DMS53 (cell line): Measurements from ENCODE around the gene WDFY4.
A peak's percentile ranks its signal among the peaks of the same experiment; 100 is the strongest.

Experiments
- DNase-seq: peaks from one replicate; lab custom pipeline; 2025; lab: John Stamatoyannopoulos, UW

WDFY4 gene

DNA sequence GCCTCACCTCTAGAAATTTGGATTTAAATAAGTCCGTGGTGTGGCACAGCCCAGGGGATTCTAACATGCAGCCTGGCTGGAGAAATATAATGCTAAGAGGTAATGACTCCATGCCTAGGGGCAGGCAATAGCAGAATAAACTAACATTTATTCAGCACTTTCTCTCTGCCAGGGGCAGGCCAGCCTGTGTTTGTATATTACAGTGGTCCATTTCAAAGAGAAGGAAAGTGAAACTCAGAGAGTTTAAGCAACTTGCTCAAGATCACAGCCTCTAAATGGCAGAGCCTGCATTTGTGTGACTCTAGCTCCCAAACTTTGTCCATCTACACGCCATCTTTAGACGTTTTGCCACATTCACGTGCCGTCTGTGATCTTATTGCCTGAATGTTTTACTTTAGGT, 261.7 kb downstream of the WDFY4 start:
- no peak for DNase-seq

DNA sequence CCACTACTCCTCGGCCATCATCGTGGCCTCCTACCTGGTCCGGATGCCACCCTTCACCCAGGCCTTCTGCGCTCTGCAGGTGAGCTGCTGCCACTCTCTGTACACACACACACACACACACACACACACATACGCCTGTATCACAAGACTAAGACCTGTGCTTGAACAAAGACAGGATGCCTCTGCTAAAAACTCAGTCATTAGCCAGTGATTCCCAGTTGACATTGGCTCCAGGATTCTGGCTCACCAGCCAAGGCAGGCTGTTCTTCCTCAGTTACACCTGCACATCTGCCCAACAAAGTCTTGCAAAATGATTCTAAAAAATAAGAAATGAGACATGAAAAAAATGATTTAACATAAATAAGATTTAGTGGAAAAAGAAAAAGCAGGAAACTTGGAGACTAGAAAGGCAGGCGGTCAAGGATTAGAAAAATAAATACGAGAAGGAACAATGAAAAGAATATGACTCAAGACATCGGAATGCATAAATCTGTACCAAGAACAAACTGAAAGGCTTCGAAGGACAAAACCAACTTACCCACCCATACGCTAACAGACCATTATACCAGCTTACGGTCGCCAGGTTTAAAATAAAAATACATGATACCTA, 262.3 kb downstream of the WDFY4 start:
- no peak for DNase-seq

DNA sequence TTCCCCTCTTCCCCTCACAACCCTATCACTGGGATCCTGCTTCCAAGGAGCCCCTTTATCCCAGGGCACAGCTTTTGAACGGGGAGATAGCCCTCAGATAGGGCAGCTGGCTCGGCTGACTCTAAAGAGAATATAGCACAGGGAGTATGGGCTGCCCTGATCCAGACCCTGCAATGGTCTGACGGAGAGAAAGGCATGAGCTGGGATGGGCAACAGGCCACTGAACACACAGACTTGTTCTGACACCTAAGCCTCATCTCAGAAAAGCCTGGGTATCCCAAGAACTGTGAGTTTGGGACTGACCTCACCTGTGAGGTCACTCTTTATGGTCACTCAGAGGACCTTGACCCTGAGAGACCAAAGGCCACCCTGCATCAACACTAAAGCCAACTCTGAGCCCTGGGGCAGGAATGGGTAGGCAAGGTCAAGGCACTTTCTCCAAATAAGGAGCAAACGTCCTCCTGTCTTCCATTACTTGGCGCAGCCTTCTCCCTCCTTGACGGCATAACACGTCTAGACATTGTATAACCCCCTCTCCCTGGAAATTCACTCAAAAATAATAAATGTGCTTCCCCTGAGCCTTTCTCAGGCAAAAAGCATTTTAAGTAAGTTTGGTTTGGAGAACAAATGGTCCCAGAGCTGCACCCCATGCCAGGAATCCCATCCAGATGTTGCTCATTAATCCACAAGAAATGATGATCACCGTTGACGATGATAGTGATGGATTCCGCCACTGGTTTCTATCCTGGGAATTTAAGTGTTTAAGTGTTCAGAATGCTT, 263.2 kb downstream of the WDFY4 start:
- no peak for DNase-seq

DNA sequence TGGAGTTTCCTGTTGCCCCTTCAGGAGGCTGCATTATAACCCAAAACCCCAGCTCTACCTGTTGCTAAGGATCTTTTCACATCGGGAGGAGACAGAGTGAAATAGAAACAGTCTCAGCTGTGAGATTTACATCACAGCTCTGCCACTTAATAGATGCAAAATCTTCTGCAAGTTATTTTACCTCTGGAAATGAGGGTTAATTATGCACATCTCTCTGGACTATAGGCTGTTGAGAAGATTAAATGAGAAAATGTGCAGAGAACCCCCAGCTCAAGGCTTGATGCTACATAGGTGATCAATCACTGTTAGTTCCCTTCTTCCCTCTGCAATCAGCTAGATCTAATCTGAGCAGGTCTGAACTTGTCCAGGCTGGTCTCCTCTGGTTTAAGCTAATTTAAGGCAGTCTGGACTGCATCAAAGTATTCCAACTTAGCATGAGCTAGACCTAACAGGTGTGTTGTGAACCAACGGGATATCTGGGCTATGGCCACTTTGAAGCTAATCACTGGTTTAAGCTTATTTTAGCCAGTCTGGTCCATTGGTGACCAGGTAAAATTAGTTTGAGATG, 263.9 kb downstream of the WDFY4 start:
- DNase-seq, result no peak

DNA sequence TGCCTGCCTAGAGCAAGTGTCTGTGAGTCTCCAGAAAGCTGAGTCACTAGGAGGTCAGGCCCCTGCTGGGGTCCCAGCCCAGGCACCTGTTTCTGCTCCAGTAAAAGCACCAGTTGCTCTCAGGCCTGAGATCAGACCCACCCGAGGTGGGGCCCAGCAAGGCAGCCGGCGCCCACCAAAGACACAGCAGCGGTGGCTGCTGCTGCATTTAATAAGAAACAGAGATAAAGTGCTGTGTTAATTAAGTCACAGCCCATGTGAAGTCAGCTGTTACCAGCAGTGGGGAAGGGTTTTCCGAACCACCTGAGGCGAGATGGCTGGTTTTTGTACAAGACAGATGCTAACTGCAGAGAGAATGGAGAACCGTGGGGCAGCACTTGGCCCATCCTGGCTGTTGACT, 267.0 kb downstream of the WDFY4 start:
- DNase-seq, result no peak

DNA sequence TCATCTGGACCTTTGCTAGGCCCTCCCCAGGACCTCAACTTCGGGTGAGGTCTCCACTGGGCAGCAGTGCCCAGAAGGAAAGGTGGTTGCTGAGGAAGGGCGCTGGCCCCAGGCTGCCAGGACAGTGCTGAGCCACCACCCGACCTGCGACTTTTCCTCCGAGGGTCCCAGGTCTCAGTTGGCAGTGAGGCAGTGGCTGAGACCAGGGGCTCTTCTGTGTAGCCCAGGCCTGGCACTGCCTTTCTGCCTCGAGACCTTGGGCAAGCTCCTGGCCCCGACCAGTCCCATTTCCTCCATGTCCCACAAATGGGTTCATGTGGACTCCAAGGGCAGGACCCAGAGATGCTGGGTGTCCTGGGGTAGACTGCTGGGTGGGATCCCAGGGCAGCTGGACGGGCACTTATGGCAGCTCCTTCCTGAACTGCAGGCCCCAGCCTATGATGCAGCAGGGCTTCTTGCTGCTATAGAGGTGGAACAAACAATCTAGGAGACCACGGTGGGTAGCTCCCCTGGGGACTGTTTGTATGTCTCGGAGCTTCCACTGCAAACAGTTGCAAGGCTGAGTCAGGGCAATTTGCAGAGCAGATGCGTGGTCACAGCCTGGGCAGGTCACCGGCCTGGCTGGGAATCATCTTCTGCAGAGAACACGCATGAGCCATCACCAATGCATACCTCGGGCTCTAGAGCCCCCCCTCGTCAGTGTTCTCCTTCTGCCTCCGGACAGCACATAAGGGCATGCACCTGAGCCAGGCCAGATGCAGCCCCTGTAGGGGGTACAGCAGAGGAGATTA, 272.9 kb downstream of the WDFY4 start:
- DNase-seq, result no peak

DNA sequence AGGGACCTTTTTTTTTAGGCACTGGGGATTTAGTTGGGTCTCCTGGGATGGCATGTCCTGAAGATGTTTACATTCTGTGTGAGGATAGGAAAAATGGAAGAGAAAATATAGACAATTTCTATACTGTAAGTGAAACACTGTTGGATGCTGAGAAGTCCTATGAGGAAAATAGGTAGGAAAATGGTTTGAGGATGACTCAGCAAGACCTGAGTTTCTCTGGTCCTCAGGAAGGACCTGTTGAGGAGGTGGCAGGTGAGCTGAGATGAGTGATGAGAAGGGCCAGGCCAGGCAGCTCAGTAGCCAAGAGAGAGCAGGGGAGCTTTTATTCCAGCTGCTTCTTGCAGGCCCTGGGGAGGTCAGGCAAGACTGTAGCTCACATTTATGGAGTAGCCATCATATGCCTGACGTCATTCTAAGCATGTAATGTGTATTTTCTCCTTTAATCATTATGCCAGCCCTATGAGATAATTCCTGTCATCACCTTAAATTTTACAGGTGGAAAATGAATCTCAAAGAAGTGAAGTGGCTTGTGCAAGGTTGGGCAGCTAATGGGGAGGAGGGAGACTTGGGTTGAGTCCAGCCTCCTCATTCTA, 274.0 kb downstream of the WDFY4 start:
- DNase-seq, result peak; percentile 53

DNA sequence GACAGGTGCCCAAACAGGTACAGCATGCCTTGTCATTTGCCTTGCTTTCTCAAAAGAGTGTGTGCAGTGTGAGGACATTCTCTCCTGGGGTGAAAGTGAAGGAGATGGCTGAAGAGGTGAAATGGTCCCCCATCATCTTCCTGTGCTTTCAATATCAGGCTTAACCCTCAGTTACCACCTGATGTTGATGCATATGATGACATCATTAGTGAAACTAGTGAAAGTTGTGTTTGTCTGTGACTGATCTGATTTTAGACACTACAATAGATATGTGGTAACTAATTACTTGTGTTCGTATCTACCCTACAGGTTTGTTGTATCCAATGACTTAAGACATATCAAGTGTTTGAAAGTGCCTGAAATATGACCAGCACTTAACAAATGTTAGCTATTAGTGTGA, 279.4 kb downstream of the WDFY4 start:
- no peak for DNase-seq

DNA sequence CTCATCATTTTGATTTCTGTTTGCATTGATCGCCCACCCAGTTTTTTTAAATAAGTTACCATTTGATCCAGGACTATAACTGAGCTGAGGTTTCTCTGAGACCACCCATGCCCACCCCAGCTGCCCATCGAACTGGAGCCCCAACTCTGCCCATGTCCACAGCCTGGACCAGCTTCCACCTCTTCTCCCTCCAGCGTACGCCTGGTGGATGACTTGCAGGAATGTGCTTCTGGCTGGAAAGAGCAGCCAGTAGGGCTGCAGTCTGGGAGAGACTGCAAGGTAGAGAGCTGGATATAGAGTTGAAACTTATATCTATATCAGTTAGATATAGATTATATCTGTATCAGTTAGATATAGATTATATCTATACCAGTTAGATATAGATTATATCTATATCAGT, 280.8 kb downstream of the WDFY4 start:
- DNase-seq, result no peak

DNA sequence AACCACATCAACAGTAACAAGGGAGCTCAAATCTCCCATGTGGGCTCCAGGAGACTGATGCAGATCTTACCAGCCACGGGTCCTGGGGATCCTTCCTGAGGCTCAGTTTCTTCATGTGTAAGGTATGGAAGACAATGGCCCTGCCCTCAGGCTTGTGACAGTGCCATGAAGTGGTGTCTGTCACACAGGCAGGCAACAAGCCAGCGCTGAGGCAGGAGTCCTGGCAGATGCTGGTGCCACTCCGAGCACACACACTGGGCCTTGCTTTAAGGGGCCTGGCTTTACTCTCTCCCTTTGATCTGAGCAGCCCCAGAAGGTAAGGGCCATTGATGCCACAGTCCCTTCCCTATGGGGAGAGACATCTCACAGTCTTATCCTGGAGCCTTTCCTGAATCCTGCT, 283.4 kb downstream of the WDFY4 start:
- DNase-seq, result no peak

DNA sequence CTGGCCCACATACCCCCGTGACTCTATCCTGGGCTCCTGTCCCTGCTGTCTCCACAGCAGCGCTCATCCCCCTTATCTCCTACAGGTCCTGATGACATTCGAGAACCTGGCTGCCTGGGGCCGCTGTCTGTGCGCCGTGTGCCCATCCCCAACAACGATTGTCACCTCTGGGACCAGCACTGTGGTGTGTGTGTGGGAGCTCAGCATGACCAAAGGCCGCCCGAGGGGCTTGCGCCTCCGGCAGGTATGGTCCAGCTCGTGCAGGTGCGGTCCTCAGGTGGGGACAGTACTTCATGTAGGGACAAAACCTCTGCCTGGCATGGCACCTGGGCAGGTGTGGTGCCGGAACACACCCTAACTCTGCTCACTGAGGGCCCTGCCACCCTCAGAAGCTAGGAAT, 285.4 kb downstream of the WDFY4 start:
- no peak for DNase-seq

DNA sequence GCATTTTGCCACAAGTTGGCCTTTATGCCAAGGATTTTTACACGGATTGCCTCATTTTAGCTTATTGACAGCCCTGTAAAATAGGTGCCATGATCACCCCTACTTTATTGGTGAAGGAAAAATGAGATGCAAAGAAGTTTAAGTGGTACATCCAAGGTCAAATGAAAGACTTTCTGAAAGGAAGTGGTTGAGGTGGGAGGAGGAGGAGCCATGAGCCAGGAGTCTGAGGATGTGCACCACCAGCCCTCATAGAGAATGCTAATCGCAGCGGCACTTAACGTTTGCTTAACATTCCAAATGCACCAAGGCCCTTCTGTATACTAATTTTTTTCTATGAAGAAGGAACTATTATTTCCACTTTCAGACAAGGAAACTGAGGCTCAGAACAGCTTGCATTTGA, 286.0 kb downstream of the WDFY4 start:
- no peak for DNase-seq

DNA sequence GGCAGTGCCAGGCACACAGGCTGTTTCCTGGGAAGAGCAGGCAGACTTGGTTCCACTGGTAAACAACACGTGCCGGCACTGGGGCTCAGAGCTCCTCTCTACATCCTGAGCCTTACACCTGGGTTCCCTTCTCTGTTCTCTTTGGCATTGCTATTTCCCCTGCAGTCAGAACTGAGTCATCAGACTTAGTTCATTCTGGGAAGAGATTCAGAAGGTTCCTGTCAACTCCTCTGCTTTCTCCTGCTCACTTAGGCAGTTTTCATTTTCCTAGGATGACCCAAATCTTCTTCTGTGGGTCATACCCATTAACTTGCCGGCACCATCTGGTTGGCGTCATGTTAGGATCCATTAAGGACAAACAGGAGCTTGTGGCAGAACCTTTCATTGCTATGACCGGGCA, 288.4 kb downstream of the WDFY4 start:
- DNase-seq, result no peak

DNA sequence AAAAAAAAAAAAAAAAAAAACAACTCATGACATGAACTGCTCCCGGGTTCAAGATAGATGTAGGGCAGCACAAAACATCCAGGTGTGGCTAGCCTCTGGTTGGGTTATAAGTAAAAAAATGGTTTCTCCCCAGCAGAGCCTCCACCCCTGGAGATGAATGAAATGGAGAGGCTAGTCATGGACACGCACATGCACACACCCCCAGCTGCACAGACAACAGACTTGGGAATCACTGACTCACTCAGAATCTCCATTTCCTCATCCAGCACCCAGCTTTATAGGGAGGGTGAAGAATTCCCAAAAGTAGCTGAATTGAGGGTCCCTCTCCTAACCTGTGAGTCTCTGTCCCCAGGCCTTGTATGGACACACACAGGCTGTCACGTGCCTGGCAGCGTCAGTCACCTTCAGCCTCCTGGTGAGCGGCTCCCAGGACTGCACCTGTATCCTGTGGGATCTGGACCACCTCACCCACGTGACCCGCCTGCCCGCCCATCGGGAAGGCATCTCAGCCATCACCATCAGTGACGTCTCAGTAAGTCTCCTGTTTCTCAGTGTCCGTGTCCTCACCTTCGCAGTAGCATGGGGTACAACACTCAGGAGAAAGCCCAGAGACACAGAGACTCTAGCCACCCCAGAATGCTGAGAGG, 290.0 kb downstream of the WDFY4 start:
- DNase-seq, result no peak

DNA sequence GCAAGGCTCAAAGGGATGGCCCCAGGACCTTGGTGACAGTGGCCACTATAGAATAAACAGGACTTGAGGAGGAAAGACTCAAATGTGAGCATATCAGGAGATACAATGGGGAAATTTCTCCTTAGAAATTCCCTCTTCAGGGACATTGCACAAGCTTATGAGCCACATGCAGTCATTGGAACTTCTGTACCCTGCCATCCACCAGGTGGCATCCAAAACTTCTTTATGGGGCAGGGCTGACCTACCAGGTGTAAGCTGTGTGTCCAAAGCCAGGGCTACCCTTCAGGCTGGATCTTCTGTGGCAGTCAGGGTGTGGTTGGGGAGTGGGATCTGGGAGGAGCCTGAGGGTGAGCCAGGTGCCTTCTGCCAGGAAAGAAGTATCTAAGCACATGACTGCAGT, 291.5 kb downstream of the WDFY4 start:
- DNase-seq, result peak; percentile 67

DNA sequence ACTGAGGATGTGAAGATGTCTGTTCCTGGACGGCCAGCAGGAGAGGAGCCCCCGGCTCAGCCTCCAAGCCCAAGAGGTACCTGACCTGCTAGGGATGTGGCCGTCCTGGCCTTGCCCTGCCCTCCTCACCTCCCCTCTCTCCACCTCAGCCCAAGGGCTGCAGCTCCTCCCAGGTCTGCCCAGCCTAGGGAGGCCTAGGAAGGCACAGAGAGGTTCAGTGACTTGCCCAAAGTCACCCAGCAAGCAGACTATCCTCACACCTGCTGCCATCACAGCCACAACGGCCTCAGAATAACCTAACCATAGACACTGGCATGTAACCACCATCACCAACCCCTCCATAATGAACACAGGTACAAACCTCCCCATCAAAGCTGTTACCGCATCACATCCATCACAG, 293.6 kb downstream of the WDFY4 start:
- no peak for DNase-seq

DNA sequence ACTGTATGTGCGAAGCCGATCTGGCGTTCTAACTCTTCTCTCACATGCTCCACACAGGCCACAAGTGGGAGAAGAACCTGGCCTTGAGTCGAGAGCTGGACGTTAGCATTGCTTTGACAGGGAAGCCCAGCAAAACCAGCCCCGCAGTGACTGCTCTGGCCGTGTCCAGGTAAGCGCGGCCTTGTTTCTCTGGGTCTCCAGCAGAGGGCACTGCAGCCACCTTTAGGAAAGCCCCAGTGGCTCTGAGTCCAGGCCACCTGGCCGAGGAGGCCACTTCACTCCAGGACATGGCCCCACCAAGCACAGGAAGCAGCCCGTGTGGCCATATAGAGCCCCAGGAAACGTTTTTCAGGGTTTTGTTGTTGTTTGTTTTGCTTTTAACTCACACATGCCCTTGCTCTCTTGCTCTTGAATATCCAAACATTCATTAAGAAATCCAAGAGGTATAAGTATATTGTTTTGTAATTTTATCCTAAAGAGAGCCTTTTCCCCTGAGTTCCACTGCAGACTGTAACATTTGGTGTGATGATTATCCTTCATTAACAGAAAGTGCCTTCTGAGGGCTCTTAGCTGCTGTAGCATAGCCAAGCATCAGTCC, 296.7 kb downstream of the WDFY4 start:
- DNase-seq, result peak; percentile 90

DNA sequence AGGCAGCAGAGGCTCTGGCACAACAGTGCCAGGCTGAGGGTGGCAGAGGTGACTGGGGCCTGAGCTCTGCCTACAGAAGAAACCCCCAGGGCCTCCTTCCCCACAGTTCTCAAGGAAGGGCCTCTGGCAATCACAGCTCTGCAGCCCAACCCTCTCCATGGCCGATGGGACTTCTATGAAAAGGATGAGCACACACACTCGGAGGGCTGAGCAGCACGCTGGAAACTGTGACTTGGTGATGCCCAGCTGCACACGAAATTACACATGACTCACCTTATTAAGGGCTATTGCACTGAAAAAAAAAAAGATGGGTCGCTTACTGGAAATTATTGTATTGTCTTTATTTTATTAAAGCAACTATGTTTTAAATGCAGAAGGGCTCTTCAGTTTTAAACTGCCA, 297.9 kb downstream of the WDFY4 start:
- no peak for DNase-seq

DNA sequence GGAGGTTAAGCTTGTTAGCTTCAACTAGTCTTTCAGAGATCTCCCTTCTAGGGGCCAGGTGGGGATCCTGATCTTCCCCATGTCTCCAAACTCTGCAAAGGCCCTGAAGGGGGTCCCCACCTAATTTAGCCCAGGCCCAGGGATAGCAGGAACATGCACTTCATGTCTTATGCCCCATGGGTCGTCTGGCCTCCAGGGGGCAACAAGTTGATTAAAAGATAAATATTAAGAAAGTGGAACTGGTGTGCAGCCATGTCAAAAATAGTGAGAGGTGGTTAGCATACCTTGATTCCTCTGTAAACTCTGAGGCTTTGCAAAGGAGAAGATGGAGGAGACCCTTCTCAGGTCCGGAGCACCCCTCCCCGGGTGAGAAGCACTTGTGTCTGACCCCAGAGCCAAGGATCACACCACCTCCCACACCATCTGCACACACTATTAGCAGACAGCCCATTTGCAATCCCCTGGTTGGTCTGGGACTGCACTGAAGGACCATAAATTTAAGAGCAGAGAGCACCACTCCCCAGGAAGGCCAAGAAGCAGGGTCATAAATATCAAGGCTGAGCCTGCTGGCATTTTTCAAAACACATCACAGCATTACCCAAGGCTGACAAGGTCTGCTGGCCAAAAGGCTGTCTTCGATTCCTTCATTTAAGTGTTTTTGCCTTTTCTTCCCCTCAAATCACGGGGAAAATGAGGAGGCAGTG, 299.1 kb downstream of the WDFY4 start:
- DNase-seq, result no peak

DNA sequence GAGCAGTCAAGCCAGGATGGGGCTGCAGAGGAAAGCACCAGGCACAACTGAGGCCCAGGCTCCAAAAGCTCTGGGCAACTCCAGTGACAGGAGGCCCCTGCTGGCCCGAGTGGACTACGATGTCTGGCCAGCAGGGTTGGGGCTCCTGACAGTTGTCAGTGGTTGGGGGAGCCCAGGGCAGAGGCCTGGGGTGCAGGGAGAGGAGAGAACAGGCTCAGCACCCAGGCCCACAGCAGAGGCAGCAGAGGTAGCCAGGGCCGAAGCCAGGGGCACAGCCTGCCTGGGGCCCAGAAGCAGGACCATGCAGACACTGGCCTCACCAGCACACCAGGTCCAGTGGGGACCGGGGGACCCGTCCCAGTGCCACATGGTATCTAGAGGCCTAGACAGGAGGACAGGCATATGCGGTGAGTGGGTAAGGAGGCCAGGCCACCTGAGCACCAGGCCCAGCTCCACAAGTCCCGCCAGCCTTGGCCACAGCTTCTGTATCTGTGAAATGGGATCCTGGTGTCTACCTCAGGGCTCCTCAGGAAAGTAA, 301.0 kb downstream of the WDFY4 start:
- DNase-seq, result no peak

DNA sequence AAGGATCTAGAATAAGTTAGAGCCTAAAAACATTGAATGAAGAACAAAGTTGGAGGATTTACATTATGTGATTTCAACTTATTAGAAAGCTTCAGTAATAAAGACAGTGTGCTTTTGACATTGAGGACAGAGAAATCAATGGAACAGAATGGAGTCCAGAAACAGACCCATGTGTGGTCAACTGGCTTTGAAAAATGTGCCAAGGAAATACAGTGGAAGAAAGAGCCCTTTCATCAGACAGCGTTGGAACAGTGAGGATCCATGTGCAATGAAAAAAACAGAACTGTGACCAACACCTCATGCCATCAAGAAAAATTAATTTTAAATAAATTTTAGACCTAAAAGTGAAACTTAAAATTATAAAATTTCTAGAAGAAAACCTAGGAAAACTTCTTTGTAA, 305.6 kb downstream of the WDFY4 start:
- DNase-seq, result no peak
